Epithelial cell of proximal tubule (primary cell): Measurements from ENCODE around the gene FYB1. TPM values are rescaled to one million over a fixed set of nuclear protein-coding genes. Genes with fewer than 3 reads are reported as not detected.

Source experiments
- DNase-seq: peaks from one replicate; pipeline ENCODE4 v3.0.0-alpha.2; 2011; ENCODE audit warnings: low read depth
- H3K4me3 ChIP-seq: 2 replicates; pipeline ENCODE4 v1.5.1; 2011; ENCODE audit warnings: low read depth, mild to moderate bottlenecking, low read length
- total RNA-seq: library from RNA; depleted of rRNA; stranded (reverse); fragments of >200 nt; gene quantifications from 2 replicates; pipeline ENCODE4 v1.2.3, GENCODE V29; 2015
- TF ChIP-seq, protein P1 (sequence below): conservative IDR thresholded peaks from 2 replicates; pipeline ENCODE4 v1.5.1; 2012; ENCODE audit warnings: low read depth, mild to moderate bottlenecking, low read length

Gene FYB1
- total RNA-seq, 1 donor from 2014 or later: not detected

DNA sequence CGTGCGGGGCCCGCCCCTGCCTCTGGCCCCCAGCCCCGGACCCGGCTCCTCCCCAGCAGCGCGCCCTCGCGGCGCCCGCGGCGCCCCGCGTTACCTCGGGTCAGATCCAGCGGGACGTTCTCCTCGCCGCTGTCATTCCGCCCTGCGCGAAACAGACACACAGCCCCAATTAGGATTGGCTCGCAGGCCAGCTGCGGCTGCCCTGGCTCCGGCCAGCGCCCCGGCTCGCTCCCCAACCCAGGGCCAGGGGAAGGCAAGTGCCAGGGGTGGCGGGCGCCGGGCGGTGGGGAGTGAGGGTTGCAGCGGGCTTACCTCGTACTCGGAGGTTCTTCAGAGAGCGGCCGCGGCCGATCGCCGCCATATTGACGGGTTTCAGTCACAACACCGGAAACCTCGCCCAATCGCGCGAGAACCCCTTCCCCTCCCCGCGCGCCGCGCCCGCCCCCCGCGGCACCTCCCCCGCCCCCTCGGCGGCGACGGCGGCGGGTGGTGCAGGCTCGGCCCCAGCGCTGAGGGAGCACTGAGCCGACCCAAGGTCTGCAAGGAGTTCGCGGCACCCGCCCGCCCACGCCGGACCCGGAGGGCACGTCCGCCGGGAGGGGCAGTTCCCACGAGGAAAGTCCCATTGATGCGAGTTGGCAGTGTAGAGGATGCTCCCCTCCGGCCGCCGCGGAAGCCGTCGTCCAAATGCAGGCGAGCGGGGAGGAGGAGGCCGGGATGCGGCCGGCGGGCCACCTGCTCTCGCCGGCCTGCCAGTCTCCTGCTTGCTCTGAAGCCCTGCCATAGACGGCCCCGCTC lies 145.1 kb downstream of the FYB1 start, which contains the start of gene RICTOR:
Gene RICTOR (minus strand): TSS at position 383 of the 798 bp plus-strand sequence. CDS start 22 bp downstream, at position 361.
- no peak for DNase-seq
- peak within 1 kb of the TSS; percentile 84 for H3K4me3 ChIP-seq
- TF ChIP-seq, protein P1, sequence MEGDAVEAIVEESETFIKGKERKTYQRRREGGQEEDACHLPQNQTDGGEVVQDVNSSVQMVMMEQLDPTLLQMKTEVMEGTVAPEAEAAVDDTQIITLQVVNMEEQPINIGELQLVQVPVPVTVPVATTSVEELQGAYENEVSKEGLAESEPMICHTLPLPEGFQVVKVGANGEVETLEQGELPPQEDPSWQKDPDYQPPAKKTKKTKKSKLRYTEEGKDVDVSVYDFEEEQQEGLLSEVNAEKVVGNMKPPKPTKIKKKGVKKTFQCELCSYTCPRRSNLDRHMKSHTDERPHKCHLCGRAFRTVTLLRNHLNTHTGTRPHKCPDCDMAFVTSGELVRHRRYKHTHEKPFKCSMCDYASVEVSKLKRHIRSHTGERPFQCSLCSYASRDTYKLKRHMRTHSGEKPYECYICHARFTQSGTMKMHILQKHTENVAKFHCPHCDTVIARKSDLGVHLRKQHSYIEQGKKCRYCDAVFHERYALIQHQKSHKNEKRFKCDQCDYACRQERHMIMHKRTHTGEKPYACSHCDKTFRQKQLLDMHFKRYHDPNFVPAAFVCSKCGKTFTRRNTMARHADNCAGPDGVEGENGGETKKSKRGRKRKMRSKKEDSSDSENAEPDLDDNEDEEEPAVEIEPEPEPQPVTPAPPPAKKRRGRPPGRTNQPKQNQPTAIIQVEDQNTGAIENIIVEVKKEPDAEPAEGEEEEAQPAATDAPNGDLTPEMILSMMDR: no peak

DNA sequence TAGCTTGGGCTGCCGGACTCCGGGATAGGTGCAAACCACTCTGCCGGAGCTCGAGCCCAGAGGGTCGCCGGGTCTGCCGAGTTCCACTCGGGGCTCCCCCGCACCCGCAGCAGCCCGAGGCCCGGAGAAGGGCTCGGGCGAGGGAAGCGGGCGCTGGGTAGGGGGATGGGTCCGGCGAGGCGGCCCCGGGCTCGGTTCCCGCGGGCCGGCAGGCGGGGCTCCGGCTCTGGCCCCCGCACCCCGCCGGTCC lies 145.7 kb downstream of the FYB1 start:
- TF ChIP-seq, protein P1: no peak
- DNase-seq: no peak
- peak overlapping the region; percentile 84 for H3K4me3 ChIP-seq

DNA sequence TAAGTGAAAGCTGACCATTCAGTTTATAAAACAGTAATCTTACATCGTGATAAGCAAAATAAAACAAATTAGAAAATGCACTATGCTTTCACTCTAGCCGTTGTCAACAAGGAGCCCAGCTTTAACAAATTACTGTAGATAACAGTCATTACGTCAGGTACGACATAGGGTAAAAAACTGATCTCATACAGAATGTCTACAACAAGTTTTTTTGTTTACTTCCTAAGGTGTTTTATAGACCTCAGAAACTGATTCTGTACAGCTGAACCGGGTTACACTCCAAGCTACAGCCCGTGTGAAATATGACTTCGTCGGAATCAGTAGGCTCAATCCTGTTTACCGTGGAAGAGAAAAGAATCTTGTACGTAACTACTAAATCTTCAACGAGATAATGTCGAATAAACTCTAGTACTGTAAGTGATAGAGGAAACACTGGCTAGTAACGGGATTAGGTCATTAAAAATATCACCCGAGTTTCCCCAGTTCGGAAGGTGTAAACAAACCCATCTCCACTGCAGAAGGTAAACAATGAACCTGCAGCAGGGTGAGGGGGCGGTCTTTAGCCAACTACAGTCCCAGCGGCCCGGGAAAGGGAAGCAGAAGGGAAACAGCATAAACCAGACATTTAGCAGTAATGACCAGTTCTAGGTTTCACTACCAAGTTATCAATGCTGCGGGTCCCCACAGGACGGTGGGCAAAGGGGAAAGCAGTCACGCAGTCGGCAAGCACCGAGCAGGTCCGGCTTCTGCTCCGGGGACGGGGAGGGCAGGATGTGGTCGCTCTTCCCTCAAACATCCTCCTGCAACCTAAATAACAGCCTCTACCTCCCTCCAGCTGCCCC lies 146.2 kb downstream of the FYB1 start:
- DNase-seq: no peak
- peak overlapping the region; percentile 84 for H3K4me3 ChIP-seq
- TF ChIP-seq, protein P1: no peak

DNA sequence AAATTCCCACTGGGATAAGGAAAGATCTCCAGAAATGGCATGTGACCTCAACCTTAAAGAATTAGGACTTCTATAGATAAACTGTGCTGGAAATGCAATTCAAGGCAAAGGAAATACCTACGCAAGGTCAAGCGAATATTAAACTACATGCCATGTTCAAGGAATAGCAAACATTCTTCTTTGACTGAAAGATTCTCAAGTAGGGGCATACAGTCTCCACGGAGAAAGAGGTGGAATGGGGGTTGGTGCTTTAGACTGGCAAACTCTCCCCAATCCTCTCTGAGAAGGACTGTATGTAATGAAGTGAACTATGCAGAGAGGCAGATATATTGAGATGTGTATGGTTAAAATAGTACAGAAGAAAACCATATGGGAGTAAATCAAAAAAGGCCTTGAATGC lies 151.3 kb downstream of the FYB1 start:
- no peak for DNase-seq
- TF ChIP-seq, protein P1: no peak
- no peak overlapping the region for H3K4me3 ChIP-seq

DNA sequence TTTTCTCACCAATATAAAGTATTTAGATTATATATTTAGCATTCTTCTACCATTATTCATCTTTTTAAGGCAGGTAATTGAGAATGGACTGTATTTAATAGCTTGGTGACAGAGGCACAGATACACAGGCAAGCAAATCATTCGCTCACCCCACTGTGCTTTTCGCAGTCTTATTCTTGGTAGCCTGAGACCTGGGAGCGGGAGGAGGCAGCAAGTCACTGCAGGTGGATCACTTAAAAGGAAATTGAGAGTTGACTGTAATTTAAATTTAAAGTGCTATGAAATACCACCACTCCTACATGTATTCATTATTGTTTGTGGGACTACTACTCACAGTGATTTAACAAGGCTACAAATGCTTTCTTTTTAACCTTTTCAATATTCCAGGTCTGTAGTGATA lies 154.9 kb downstream of the FYB1 start:
- TF ChIP-seq, protein P1: no peak
- H3K4me3 ChIP-seq: no peak overlapping the region
- no peak for DNase-seq

DNA sequence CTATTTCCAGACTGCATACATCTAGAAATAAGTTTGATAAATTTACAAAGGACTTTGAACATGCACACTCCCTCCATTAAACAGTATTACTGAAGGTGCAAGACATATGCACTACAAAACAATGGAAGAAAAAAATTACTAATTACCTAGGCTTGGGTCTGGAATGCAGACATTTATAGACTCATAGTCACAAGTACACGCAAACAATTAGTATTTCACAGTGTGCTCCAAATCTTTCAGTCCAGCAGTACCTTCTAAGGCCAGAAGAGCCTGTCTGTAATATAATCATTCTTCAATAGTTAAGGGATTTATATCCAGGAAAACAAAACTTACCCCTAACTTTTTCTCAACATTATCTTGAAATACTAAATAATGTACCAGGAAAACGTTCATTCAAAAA lies 156.3 kb downstream of the FYB1 start:
- TF ChIP-seq, protein P1: no peak
- no peak for DNase-seq
- H3K4me3 ChIP-seq: no peak overlapping the region

DNA sequence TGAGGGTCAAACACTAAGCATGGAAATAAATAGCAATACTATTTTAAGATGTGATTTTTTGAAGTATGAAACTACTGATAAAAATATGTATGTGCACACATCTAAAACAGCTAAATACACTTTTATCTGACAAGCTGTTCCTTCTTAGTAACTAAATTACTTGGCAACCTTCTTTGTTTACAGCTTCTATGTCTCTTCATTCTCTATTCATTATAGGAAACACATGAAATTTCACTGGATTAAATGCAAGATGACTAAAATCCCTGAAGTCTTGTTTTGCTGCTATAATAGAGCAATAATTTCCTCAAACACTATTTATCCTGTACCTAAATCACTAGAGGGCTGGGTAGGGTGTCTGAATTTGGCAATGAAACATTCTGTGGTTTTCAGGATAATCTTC lies 156.8 kb downstream of the FYB1 start:
- no peak overlapping the region for H3K4me3 ChIP-seq
- TF ChIP-seq, protein P1: no peak
- no peak for DNase-seq
